HepG2 (cell line): ENCODE results near the gene CCDC170. TPM values are rescaled to one million over a fixed set of nuclear protein-coding genes. Genes with fewer than 3 reads are reported as not detected.

ENCODE experiments used
- KAT2B ChIP-seq: fragments of 150-350 bp; IDR thresholded peaks from 2 replicates; pipeline ENCODE4 v1.6.1; 2014; ENCODE audit warnings: low read depth, low read length, borderline replicate concordance
- KDM6A ChIP-seq: IDR thresholded peaks from 2 replicates; pipeline ENCODE4 v1.6.1; 2016; ENCODE audit warnings: low read depth
- NR2C2 ChIP-seq: sonication (generic); formaldehyde crosslinking; IDR thresholded peaks from 2 replicates; pipeline ENCODE4 v1.4.0; 2020; ENCODE audit warnings: missing genetic modification reagents, mild to moderate bottlenecking, moderate library complexity, borderline replicate concordance
- PAX8 ChIP-seq: sonication (generic); formaldehyde crosslinking; IDR thresholded peaks from 2 replicates; pipeline ENCODE4 v1.8.0; 2022; ENCODE audit warnings: mild to moderate bottlenecking, missing genetic modification reagents, borderline replicate concordance
- POLR2AphosphoS2 ChIP-seq: IDR thresholded peaks from 2 replicates; pipeline ENCODE4 v1.6.1; 2011; ENCODE audit warnings: low read depth, low read length, improper control_type of control experiment
- REL ChIP-seq: sonication (generic); formaldehyde crosslinking; conservative IDR thresholded peaks from 2 replicates; pipeline ENCODE4 v1.8.0; 2022; ENCODE audit warnings: mild to moderate bottlenecking, missing genetic modification reagents, moderate library complexity
- SIN3A ChIP-seq: IDR thresholded peaks from 2 replicates; pipeline ENCODE4 v1.6.1; 2011; ENCODE audit warnings: low read depth, mild to moderate bottlenecking, control low read depth, low read length, borderline replicate concordance
- ZBTB8A ChIP-seq: sonication (generic); formaldehyde crosslinking; IDR thresholded peaks from 2 replicates; pipeline ENCODE4 v1.4.0; 2020; ENCODE audit warnings: mild to moderate bottlenecking, low read depth, missing genetic modification reagents, borderline replicate concordance
- ZGPAT ChIP-seq: IDR thresholded peaks from 2 replicates; pipeline ENCODE4 v1.6.1; 2016; ENCODE audit warnings: mild to moderate bottlenecking
- ZNF503 ChIP-seq: sonication (generic); formaldehyde crosslinking; IDR thresholded peaks from 2 replicates; pipeline ENCODE4 v1.4.0; 2020; ENCODE audit warnings: missing genetic modification reagents
- ZNF616 ChIP-seq: sonication (generic); formaldehyde crosslinking; IDR thresholded peaks from 2 replicates; pipeline ENCODE4 v1.5.0; 2020; ENCODE audit warnings: low read depth, mild to moderate bottlenecking, missing genetic modification reagents
- polyA plus RNA-seq, 8 experiments: library from polyadenylated mRNA; depleted of rRNA in 3 of 8; stranded (reverse) in 7 of 8; unstranded in 1 of 8; fragments of >200 nt; fragmentation: Illumina TruSeq in 4 of 8; extraction: Trizol in 4 of 8; gene quantifications; 2 replicates each; pipeline versions ENCODE4 v1.2.1 to v1.2.3, GENCODE V29; 2011 to 2016; ENCODE audit warnings: low read depth in 4 of 8, missing spikeins in 1 of 8, mixed read lengths in 1 of 8; ENCODE audit not compliant: insufficient read depth in 1 of 8
- total RNA-seq, 5 experiments: library from RNA; depleted of rRNA; stranded (reverse); fragments of >200 nt; fragmentation: Illumina TruSeq; extraction: Trizol; gene quantifications; 2 replicates each; pipeline ENCODE4 v1.2.3, GENCODE V29; 2016; ENCODE audit warnings: low read depth in 1 of 5
- TF ChIP-seq, protein P1 (sequence below): sonication (generic); formaldehyde crosslinking; IDR thresholded peaks from 2 replicates; pipeline ENCODE4 v1.4.0; 2020; ENCODE audit warnings: mild to moderate bottlenecking, low read depth, missing genetic modification reagents
- TF ChIP-seq, protein P2 (sequence below): sonication (generic); formaldehyde crosslinking; IDR thresholded peaks from 2 replicates; pipeline ENCODE4 v1.5.0; 2020; ENCODE audit warnings: mild to moderate bottlenecking, missing genetic modification reagents
- TF ChIP-seq, protein P3 (sequence below): IDR thresholded peaks from 2 replicates; pipeline ENCODE4 v1.6.1; 2018; ENCODE audit warnings: missing genetic modification reagents

The CCDC170 gene
- total and polyA plus RNA-seq, 2 of the 13 experiments (the other 11 are each of a cell fraction or from before 2014, with no cell fraction given): 0.90 to 5.1 TPM

DNA sequence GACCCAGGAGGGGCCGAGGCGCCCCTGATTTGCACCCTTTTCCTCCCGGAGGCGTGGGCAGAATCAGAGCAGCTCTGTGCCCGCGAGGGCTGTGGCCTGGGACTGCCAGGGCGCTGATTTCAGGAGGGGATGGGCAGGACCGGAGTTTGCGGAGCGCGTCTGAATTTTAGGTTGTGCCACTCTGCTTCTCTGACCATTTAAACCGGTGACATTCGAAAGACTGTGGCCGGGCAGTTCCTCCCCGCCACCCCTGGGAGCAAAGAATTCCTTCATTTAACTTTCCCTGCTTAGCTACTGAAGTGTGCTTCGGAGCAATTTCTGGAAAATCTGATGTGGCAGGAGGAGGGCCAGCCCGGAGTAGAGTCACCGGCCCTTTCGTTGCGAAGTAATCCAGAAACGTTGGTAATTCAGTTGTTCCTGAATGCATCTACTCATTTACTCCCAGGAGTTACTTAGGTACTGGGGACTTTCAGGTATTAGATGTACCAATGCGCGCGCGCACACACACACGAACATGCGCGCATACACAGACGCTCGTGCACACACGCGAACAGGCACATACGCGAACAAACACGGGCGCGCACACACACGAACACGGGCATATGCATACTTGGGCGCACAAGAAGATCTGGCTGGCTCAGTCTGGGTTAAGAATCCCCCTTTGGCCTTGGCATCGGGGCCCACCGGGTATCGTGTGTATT is 568 bp downstream of the CCDC170 start (continued):
- TF ChIP-seq SIN3A (peak; percentile 39; the same call in 1 of the 2 replicates), PAX8 (0 out of 2 replicates have a peak, but pooled peaks have one; percentile 20), ZGPAT (no peak), KDM6A (CRISPR knock-in tag) (no peak), REL (CRISPR knock-in tag) (peak; percentile 79; the same call in 1 of the 2 replicates), KAT2B (no peak), ZNF616 (CRISPR knock-in tag) (no peak), POLR2AphosphoS2 (no peak), ZBTB8A (CRISPR knock-in tag) (no peak), NR2C2 (CRISPR knock-in tag) (no peak), ZNF503 (no peak)
- TF ChIP-seq, protein P1, sequence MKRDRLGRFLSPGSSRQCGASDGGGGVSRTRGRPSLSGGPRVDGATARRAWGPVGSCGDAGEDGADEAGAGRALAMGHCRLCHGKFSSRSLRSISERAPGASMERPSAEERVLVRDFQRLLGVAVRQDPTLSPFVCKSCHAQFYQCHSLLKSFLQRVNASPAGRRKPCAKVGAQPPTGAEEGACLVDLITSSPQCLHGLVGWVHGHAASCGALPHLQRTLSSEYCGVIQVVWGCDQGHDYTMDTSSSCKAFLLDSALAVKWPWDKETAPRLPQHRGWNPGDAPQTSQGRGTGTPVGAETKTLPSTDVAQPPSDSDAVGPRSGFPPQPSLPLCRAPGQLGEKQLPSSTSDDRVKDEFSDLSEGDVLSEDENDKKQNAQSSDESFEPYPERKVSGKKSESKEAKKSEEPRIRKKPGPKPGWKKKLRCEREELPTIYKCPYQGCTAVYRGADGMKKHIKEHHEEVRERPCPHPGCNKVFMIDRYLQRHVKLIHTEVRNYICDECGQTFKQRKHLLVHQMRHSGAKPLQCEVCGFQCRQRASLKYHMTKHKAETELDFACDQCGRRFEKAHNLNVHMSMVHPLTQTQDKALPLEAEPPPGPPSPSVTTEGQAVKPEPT (CRISPR knock-in tag): no peak
- TF ChIP-seq, protein P2, sequence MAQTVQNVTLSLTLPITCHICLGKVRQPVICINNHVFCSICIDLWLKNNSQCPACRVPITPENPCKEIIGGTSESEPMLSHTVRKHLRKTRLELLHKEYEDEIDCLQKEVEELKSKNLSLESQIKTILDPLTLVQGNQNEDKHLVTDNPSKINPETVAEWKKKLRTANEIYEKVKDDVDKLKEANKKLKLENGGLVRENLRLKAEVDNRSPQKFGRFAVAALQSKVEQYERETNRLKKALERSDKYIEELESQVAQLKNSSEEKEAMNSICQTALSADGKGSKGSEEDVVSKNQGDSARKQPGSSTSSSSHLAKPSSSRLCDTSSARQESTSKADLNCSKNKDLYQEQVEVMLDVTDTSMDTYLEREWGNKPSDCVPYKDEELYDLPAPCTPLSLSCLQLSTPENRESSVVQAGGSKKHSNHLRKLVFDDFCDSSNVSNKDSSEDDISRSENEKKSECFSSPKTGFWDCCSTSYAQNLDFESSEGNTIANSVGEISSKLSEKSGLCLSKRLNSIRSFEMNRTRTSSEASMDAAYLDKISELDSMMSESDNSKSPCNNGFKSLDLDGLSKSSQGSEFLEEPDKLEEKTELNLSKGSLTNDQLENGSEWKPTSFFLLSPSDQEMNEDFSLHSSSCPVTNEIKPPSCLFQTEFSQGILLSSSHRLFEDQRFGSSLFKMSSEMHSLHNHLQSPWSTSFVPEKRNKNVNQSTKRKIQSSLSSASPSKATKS (CRISPR knock-in tag): no peak
- TF ChIP-seq, protein P3, sequence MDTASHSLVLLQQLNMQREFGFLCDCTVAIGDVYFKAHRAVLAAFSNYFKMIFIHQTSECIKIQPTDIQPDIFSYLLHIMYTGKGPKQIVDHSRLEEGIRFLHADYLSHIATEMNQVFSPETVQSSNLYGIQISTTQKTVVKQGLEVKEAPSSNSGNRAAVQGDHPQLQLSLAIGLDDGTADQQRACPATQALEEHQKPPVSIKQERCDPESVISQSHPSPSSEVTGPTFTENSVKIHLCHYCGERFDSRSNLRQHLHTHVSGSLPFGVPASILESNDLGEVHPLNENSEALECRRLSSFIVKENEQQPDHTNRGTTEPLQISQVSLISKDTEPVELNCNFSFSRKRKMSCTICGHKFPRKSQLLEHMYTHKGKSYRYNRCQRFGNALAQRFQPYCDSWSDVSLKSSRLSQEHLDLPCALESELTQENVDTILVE (CRISPR knock-in tag): 0 out of 2 replicates have a peak, but pooled peaks have one; percentile 28
